Activated naive CD8-positive, alpha-beta T cell treated with anti-CD3 and anti-CD28 coated beads, Interleukin-2, amount 50 U/mL, for 16 hours (primary cell): ENCODE data around the gene TARBP2.

Experiments
- DNase-seq: peaks from one replicate; pipeline ENCODE4 v3.0.0-alpha.2; 2020; ENCODE audit warnings: low read depth, low spot score

TARBP2 gene

GRCh38 chr12:53500776-53501614, at the start of gene TARBP2:
Gene TARBP2 (plus strand): TSS chr12:53501283. CDS start chr12:53501409, 126 bp downstream.
- peak; percentile 91 for DNase-seq

- DNase-seq = peak; percentile 94
Measured at GRCh38 chr12:53451661-53452158, 49.4 kb upstream of the TARBP2 start, which contains the start of gene PCBP2. Gene PCBP2 (plus strand): TSS chr12:53452102. CDS start chr12:53454801, 2,699 bp downstream.

- DNase-seq = peak; percentile 41
Measured at GRCh38 chr12:53452159-53453077, 48.7 kb upstream of the TARBP2 start.

GRCh38 chr12:53453953-53454640, 47.0 kb upstream of the TARBP2 start:
- DNase-seq = no peak

- DNase-seq = no peak
Measured at GRCh38 chr12:53454707-53455106, 46.4 kb upstream of the TARBP2 start.

- DNase-seq = no peak
Measured at GRCh38 chr12:53456654-53457366, 44.3 kb upstream of the TARBP2 start.

- no peak for DNase-seq
Measured at GRCh38 chr12:53459097-53459496, 42.0 kb upstream of the TARBP2 start.

GRCh38 chr12:53461059-53461458, 40.0 kb upstream of the TARBP2 start:
- DNase-seq = no peak

GRCh38 chr12:53461591-53461990, 39.5 kb upstream of the TARBP2 start:
- DNase-seq = no peak

- no peak for DNase-seq
Measured at GRCh38 chr12:53462935-53463334, 38.1 kb upstream of the TARBP2 start.

GRCh38 chr12:53463802-53464560, 37.1 kb upstream of the TARBP2 start:
- DNase-seq = no peak

GRCh38 chr12:53464685-53465418, 36.2 kb upstream of the TARBP2 start:
- no peak for DNase-seq

- DNase-seq = no peak
Measured at GRCh38 chr12:53465679-53466078, 35.4 kb upstream of the TARBP2 start.

- no peak for DNase-seq
Measured at GRCh38 chr12:53466640-53467039, 34.4 kb upstream of the TARBP2 start.

- DNase-seq = no peak
Measured at GRCh38 chr12:53467082-53467481, 34.0 kb upstream of the TARBP2 start.

- no peak for DNase-seq
Measured at GRCh38 chr12:53467880-53468279, 33.2 kb upstream of the TARBP2 start.

- no peak for DNase-seq
Measured at GRCh38 chr12:53468282-53468681, 32.8 kb upstream of the TARBP2 start.

- DNase-seq = no peak
Measured at GRCh38 chr12:53472056-53472582, 29.0 kb upstream of the TARBP2 start.

GRCh38 chr12:53474077-53474476, 27.0 kb upstream of the TARBP2 start:
- no peak for DNase-seq
